ENCODE measurements around the gene C1QTNF7.

C1QTNF7 gene

DNA sequence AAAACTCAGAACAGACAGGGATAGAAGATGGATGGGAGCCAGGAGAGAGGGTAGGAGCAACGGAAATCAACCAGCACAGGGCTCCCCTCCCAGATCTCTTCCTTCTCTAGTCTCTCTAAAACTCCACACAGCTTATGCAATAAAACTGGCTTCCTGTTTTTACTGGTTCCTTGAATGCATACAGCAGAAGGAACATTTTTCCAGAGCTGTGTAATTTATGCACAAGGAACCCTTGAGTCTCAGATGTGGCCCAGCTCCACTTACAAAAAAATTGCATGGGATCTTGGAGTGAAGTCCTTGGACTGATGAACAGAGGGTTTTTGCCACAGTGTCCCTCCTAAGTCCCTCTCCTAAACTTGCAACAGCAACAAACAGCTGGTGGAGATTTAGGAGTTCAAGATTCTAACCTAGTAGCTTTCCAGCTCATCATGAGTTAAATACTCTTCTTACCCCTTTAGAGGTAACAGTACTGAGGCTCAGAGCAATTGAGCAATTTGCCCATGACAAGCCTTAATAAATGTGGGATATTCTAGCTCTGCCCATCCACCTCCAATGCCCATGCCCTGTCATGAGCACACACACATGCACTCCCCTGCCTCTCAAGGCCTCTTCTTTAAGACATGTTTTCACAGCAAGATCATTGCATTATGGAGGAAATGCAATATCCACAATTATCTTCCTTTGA, 23.5 kb downstream of the C1QTNF7 start:
- H3K27ac ChIP-seq = peak overlapping the region in 7 of 21 experiments; percentile 15 to 65 (median 45)
- no peak overlapping the region for H3K4me3 ChIP-seq

DNA sequence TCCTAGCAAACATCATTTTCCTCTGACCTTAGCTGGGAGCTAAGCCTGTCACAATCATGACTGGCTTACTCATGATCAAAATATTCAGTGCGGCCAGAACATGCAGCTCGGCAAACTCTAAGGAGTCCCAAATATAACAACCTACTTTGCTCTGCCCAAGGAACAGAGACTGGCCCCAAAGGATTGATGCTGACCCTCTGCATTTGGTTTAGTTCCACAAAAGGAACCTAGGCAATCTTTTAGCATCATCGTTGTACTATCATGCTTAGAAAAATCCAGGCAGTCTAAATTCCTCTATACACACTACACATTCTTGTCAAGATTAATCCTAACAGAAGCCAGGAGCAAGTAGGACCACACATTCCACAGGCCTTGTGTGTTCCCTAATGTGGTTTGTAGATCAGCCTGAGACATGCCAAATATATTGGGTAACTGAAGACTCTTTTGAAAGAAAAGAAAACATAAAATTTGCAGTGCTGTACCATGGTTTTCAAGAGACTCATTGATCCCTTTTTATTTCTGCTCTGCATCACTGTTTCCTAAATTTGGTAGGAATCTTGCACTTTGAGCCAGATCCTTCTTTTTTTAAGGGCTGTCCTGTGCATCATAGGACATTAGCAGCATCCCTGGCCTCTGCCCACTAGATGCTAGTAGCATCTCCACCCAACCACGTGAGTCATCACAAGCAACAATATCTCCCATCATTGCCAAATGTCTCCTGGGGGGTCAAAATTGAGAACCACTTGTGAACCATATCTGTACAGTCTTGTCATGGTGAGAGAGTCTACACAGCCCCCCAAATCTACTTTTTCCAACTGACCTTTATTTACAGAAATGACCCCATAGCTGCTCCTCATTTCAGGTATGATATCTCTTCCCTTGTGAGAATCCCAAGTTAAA, 24.3 kb downstream of the C1QTNF7 start:
- Histone ChIP-seq H3K27ac (peak overlapping the region in 7 of 21 experiments; percentile 15 to 65 (median 45)), H3K4me3 (no peak overlapping the region)

DNA sequence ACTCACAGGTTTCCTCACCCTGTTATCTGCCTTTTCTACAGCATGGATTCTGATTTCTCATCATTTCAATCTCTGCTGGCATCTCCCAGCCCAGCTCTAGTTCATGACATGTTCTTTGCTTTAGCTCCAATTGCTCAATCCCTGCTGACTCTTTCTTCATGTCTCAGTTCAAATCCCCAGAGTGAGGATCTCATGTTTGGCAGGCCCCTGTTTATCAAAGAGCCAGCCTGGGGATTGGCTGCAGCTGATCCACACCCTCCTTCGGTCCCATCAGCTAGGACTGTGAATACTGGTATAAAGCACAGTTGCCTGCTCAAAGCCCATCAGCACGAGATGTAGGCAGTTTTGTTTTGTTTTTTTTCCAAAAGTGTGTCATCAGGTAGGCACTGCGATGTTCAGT, 27.5 kb downstream of the C1QTNF7 start:
- Histone ChIP-seq H3K4me3 (no peak overlapping the region), H3K27ac (no peak overlapping the region)

DNA sequence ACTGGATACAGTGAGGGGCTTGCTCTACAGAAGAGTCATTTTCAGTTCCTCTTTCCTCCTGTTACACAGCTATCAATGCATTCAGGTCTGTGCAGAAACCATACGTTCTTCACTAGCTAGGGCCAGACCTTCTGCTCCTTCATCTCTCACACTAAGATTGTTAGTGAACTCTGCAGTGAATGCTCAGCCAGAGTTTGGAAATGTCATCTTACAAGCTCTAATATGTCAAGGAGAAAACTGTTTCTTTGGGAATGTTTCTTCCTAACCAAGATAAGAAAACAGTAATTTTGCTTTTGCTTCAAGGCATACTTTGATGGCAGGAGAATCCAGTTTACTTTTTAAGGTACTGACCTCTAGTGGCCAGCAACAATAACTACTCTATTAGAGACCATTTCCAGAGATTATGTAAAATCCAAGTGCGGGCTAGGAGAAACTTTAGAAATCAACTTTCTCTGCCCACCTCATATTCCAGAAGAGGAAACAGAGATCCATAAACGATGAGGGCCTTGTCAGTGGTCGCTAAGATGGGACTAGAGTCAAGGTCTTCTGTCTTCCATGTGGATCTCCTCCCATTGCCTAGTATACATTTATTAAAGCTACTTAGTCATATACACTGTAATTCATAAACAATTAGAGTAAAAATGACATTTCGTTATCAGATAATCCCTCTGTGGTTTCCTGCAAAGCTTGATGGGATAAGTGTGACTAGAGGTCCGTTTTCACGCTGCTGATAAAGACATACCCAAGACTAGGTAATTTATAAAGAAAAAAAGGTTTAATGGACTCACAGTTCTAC, 29.8 kb downstream of the C1QTNF7 start:
- Histone ChIP-seq H3K4me3 (no peak overlapping the region), H3K27ac (peak overlapping the region in 1 of 21 experiments; percentile 24)

DNA sequence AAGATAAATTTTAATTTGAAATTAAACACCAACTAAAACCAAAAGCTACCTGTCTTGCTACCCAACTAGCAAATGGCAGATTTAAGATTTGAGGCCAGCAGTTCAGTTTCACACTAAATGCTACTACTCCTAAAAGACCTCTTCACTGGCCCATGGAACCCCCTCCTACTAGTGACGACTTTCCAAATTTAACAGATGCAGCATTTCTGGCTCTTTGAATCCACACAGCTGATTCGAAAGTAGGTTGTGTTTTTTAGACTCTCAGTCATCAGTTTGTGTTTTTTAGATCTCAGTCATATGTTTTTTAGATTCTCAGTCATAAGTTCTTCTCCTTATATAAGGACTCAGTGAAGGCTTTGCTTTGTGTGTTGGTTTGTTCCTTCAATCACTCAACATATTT, 30.8 kb downstream of the C1QTNF7 start:
- Histone ChIP-seq H3K4me3 (no peak overlapping the region), H3K27ac (no peak overlapping the region)

DNA sequence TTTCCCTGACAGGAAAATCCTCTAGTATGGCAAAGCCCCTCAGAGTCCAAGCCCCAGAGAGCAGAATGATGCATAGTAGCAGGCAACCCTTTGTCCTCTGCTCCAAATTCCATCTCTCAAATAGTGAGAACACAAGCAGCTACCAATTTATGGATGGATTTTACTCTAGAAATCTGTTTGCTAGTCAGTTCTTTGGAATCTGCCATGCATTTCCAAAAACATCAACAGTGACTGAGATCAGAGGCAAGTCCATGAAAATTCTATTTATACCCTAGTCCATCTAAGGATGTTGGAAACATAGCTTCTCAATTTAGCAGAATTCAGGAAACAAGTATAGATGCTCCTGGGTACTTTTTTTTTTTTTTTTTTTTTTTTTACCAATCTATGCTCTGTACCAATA, 31.9 kb downstream of the C1QTNF7 start:
- H3K4me3 ChIP-seq = no peak overlapping the region
- H3K27ac ChIP-seq = no peak overlapping the region

DNA sequence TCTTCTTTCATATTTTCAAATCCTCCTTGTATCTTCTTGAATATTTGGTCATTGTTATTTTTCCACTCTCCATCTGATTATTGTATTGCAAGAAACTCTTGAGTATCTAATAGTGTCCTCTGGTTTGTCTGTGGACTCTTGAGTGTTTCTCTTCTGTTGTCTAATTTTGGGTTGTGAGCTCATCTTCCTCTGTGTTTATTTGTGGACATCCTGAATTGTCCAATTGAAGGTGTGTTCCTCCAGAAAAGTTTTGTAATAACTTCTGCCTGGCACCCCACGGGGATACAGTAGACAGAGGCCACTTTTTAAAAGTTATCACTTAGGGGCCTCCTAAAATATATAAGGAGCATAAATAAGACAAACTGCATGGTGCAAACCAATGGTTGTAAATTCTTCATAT, 38.8 kb downstream of the C1QTNF7 start:
- H3K4me3 ChIP-seq = no peak overlapping the region
- H3K27ac ChIP-seq = no peak overlapping the region

DNA sequence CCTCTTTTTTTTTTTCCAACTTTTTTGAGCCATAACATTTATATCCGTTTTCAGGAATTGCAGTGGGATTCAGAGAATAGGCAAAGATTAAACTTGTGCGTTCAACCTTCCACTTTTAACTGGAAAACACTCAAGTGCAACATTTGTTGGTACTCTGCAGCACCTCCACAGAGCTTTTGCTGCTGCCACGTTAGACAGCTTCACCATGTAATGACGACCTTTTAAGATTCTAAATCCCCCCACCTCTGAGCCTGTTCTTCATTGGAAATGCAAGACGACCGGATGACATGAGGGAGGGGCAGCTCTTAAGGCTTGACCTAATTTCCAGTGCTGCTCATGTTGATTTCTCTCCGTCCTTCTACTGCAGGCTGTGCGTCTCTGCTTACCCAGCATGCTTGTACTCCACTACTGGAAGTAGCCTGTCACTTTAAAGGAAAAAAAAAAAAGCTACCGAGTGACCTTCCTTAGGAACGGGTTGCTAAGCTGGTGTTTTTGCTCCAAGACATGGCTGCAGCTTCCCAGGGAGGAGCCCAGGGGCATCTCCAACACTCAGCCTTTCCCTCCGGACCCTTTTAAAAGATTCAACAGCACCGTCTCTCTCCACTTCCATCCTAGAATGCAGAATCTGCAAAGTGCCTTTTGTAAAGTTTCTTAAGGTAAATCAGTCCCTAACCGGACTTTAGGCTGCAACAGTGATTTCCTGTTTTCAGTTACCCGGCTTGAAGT, 41.7 kb downstream of the C1QTNF7 start, which contains the start of gene CC2D2A:
CC2D2A (plus strand) TSS at position 481 of the 726 bp plus-strand sequence. CDS start 6,051 bp downstream, outside the sequence.
- H3K4me3 ChIP-seq = peak within 1 kb of the TSS in 6 of 7 experiments; percentile 10 to 38 (median 17)
- H3K27ac ChIP-seq = peak within 1 kb of the TSS in 6 of 21 experiments; percentile 1 to 47 (median 27)

DNA sequence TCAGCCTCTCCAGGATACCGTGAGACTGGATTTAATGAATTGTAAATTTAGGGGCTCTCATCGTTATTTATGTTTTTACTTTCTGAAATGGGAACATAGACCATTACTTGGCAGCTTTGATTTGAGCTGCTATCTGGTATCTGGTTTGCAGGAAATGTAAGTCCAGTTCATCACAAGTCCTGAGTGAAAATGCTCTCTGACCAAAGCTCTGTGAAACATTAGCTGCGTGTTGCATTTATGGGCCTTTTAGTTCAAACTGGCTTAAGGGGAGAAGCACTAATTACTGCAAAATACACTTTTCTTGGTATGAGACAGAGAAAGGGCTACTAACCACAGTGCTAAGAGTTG, 42.3 kb downstream of the C1QTNF7 start:
- Histone ChIP-seq H3K4me3 (peak overlapping the region in 6 of 7 experiments; percentile 10 to 38 (median 17)), H3K27ac (peak overlapping the region in 5 of 21 experiments; percentile 24 to 47 (median 28))

DNA sequence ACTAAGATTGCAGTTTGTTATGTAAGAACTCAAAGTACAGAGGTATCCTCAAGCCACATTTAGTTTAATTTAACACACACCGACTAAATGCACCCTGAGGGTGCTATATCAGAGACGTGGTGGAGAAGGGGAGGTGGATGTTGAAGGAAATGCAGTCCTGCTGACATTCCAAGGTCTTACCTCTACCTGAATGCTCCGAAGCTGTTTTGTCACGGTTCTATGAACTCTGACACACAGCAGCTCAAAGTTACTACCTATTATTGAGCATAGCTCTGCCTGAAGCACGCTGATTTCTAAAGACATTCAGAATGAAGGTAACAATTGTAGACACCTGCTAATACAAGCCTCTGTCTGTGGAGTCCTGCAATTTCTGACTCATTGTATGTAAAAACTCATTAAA, 48.6 kb downstream of the C1QTNF7 start:
- H3K4me3 ChIP-seq = no peak overlapping the region
- H3K27ac ChIP-seq = no peak overlapping the region

DNA sequence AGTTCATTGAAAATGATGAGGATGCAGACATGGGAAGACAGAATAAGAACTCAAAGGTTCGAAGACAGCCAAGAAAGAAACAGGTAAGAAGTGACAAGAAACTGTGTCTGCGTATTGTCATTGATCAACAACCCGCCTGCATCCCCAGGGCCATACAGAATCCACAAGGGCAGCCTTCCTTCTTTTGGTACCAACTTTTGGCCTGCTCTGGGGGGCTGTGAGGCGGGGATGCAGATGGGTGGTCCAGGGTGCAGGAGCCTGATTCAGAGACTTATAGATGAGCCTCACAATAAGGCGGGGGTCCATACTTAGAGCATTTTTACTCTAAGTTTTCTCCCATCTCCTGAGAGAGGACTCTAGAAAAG, 50.9 kb downstream of the C1QTNF7 start:
- Histone ChIP-seq H3K4me3 (peak overlapping the region in 1 of 7 experiments; percentile 27), H3K27ac (peak overlapping the region in 3 of 21 experiments; percentile 29 to 60 (median 55))

DNA sequence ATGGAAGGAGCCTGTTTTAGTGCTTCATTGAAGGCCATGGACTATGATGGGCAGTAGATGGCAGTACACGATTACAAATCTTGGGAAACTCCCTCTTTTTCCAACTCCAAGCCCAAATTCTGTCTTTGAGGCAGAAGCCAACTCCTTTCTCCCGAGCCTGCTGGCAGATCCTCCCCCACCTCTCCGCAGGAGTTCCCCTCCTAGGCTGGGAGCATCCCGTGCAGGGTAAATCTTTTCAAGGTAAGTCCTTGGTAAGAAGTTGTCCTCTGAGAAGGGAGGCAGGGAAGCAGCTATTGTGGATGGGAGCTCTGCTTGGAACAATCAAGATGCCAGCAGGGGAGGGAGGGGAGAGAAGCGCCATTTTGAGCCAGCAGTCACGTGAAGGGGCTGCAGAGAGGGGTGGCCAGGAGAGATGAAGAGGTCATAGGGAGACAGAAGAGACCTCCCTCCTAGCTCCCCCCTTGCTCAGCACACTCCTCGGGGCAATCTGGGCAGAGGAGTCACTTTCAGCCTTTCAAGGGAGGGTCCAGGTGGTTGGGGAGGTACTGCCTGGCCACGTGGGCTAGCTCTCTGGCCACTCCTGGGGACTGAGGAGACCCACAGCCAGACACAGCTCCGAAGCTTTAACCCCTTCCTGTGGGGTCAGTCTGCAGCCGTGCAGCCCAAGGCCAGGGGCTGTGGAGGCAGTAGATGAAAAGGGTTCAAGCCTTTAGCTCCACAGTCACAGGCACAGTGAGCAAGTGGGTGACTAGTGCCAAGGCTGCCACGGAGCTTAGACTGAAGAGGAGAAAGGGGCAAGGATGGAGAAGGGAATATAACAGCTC, 51.5 kb downstream of the C1QTNF7 start:
- Histone ChIP-seq H3K27ac (peak overlapping the region in 18 of 21 experiments; percentile 23 to 79 (median 60)), H3K4me3 (peak overlapping the region; percentile 13 to 45 (median 30))

DNA sequence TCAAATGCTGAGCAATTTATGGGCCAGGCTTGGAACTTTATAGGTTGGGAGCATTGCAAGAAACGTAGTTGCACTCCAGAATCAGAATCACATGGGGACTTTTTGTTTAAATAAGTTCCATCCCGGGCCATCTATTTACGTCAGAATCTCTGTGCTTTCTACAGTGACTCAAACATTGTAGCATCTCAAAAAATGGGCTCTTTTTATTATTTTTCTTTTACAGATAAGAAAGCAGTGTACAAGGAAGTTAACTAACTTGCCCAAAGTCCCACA, 52.0 kb downstream of the C1QTNF7 start:
- H3K27ac ChIP-seq = peak overlapping the region in 12 of 21 experiments; percentile 23 to 79 (median 62)
- peak overlapping the region in 5 of 7 experiments; percentile 13 to 45 (median 30) for H3K4me3 ChIP-seq

DNA sequence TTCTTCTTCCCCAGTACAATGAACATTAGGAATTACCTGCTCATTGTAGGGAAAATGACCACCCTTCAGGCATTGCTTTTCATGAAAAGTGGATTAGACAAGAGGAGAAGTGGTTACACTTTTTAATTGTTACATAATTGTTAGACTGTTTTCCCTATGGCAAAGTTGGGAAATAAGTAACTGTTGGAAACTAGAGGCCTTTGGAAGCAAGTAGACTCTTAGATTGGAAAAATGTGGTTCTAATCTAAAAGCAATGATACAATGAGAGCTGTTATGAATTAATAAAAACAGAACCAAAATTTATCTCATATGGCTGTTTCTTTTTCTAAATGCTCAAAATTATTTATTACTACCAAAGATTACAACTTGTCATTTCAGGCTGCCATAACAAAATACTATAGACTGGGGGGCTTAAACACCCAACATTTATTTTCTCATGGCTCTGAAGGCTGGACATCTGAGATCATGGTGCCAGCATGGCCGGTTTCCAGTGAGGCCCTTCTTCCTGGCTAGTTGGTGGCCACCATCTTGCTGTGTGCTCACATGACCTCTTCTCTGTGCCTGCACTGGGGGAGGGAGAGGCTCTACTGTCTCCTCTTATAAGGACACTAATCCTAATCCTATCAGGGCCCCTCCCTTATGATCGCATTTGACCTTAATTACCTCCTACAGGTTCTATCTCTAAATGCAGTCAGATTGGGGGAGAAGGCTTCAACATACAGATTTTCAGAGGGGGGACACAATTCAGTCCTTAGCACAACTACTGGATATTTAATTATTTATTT, 54.3 kb downstream of the C1QTNF7 start:
- Histone ChIP-seq H3K27ac (peak overlapping the region in 2 of 21 experiments; percentile 14 to 30), H3K4me3 (no peak overlapping the region)

DNA sequence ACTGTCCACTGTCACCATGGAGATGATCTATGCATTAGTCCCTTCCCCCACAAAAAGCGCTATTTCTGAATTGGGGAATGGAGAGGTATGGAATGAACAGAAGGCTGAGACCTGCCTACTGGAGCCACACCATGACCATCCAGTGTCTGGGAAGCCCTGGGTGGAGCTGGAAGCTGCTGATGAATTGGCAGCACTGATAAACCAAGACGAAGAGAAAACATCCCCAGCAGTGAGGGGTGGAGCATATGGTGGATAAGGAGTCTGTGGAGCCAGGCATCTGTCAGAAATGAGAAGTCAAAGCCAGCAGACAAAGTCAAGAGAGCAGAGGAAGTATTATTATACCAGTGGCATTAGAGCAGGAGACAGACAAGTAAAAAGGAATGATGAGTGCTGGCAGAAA, 55.0 kb downstream of the C1QTNF7 start:
- peak overlapping the region in 1 of 21 experiments; percentile 30 for H3K27ac ChIP-seq
- no peak overlapping the region for H3K4me3 ChIP-seq

DNA sequence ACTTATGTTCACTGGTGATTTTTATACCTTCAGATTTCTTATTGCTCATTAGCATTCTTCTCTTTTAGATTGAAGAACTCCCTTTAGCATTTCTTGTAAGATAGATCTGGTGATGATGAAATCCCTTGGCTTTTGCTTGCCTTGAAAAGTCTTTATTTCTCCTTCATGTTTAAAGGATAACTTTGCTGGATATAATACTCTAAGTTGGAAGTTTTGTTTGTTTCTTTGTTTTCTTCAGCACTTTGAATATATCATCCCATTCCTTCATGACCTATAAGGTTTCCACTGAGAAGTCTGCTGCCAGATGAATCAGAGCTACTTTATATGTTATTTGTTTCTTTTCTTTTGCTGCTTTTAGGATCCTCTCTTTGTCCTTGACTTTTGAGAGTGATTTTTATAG, 60.3 kb downstream of the C1QTNF7 start:
- Histone ChIP-seq H3K27ac (no peak overlapping the region), H3K4me3 (no peak overlapping the region)

DNA sequence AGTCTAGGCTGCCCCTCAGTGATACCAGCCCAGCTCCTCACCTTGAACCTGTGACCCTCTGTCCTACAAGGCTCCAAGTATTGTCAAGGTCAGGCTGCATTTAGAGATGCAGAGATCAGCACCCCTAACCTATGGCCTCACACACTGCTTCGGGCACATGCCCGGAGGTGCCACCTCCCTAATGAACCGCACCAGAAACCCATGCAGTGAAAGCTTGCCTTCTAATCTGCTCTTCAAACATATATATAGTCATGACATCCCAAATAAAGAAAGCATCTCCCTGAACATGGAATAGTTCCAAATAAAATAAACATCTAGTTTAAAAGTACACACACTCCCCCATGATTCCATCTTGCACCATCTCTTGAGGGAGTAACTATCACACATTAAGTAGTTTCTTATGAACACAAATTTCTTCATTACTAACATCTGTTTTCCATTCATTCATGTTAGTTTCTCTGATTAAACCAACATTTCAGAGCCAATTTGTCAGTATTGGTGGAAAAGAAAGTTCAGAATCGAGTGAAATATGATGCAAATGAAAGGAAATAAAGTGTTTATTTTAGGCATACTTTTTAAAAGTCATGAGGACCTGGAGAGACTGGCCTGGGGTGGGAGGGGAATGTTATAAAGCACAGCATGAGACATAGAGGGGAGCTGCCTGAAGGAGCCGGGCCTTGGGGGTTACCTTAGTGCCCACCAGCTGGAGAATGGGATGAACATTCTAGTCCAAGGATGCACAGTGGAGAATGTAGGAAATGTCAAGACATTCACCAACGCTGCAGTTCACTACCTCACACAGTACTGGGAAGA, 61.0 kb downstream of the C1QTNF7 start:
- H3K4me3 ChIP-seq = no peak overlapping the region
- H3K27ac ChIP-seq = no peak overlapping the region
